ENCODE data around the gene NOS1AP.

DNA sequence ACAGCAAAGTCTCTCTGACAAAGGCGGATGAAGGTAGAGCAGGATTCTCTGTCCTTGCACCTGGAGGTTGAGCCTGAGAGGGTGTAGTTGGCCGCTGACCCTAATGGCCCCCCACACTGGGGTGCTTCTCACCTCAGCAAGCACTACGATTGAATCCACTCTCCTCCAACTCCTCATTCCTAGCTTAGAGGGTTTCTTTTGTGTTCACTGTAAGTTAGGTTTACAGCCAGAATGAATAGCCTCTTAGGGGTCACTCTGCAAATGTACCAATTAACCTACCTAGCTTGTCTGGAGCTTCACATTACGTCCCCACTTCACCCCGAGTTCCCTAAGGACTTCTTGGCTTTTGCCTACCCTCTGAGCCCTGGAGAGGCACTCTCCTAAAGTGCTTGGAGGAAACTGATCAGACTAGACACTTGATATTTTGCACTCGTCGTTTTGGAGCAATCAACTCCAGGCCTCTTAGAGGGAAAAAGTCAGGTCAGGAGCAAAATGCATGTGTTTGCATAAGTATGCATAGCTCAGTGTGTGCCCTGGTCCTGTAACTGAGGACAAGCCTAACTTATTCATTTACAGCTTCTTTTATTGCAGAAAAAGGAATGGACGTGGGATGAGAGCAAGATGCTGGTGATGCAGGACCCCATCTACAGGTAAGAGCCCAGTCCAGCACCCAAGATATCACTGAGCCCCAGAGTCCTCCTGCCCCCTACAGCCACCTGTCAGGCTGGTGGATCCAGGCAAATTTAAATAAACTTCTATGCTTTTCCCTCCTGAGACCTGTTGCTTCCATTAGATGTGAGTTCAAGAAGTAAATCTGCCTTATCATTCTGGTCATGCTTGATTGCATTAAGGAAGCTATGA is 230.8 kb downstream of the NOS1AP start:
- TF ChIP-seq POLR2A (IDR thresholded peaks at IDR 0.05; ENCODE audit: low read depth, low read length) (no peak), POLR2AphosphoS5 (IDR thresholded peaks at IDR 0.05; ENCODE audit: low read depth, low read length) (no peak), TAF1 (IDR thresholded peaks at IDR 0.05; ENCODE audit: borderline replicate concordance, low read depth, low read length) (no peak)
